Caco-2 (cell line): ENCODE data around the gene MNX1. TPM values are rescaled to one million over a fixed set of nuclear protein-coding genes. Genes with fewer than 3 reads are reported as not detected.

ENCODE experiments used
- BruUV-seq: library from RNA; stranded (reverse); fragments of 400-500 nt; replicated peaks from 2 replicates; lab custom pipeline; 2021; lab: Mats Ljungman, UMichigan
- CTCF ChIA-PET: fragments of 300-600 bp; sonication (Branson Sonifier 250); formaldehyde crosslinking; loops from one replicate; lab custom pipeline; 2022; ENCODE audit warnings: antibody characterized with exemption; lab: Charles Lee
- POLR2A ChIA-PET: fragments of 300-600 bp; sonication (Branson Sonifier 250); formaldehyde crosslinking; loops from one replicate; lab custom pipeline; 2022; ENCODE audit warnings: antibody characterized with exemption; lab: Charles Lee
- DNase-seq, 2 experiments: peaks; one replicate each; pipeline versions ENCODE4 v3.0.0 to v3.0.0-alpha.2; 2020 to 2022
- H3K27me3 ChIP-seq: replicated peaks from 2 replicates; pipeline ENCODE4 v1.6.0; 2011; ENCODE audit warnings: low read length; ENCODE audit not compliant: control insufficient read depth, insufficient read depth
- H3K36me3 ChIP-seq: 2 replicates; pipeline ENCODE4 v1.5.1; 2011; ENCODE audit warnings: low read length; ENCODE audit not compliant: control insufficient read depth, insufficient read depth
- H3K4me1 ChIP-seq: fragments of 250-450 bp; sonication (Bioruptor Pico); 2 replicates; pipeline ENCODE4 v1.5.1; 2020; ENCODE audit warnings: mild to moderate bottlenecking
- H3K4me3 ChIP-seq: 2 replicates; pipeline ENCODE4 v1.5.1; 2011; ENCODE audit warnings: low read depth, mild to moderate bottlenecking, control low read depth, low read length
- H3K9me3 ChIP-seq: fragments of 250-450 bp; sonication (Bioruptor Pico); 2 replicates; pipeline ENCODE4 v1.5.1; 2020; ENCODE audit warnings: mild to moderate bottlenecking, moderate library complexity
- H3K27ac Mint-ChIP-seq: one replicate; pipeline ENCODE4 v1.8.0; 2022; ENCODE audit warnings: mixed read lengths; ENCODE audit not compliant: unreplicated experiment
- H3K27me3 Mint-ChIP-seq: one replicate; pipeline ENCODE4 v1.8.0; 2022; ENCODE audit warnings: mixed read lengths; ENCODE audit not compliant: insufficient read depth, unreplicated experiment
- H3K36me3 Mint-ChIP-seq: one replicate; pipeline ENCODE4 v1.8.0; 2022; ENCODE audit warnings: mild to moderate bottlenecking, mixed read lengths; ENCODE audit not compliant: insufficient read depth, unreplicated experiment
- H3K4me1 Mint-ChIP-seq: one replicate; pipeline ENCODE4 v1.8.0; 2022; ENCODE audit warnings: low read depth, mixed read lengths; ENCODE audit not compliant: unreplicated experiment
- H3K4me3 Mint-ChIP-seq: one replicate; pipeline ENCODE4 v1.8.0; 2022; ENCODE audit warnings: mild to moderate bottlenecking, moderate library complexity, mixed read lengths; ENCODE audit not compliant: unreplicated experiment
- H3K9me3 Mint-ChIP-seq: one replicate; pipeline ENCODE4 v1.8.0; 2022; ENCODE audit warnings: mixed read lengths; ENCODE audit not compliant: unreplicated experiment
- CTCF ChIP-seq, 2 experiments: fragments of 200-600 bp in 1 of 2; IDR thresholded peaks; 1 replicate in 1 of 2; 2 replicates in 1 of 2; pipeline versions ENCODE4 v1.5.1 to v1.8.0; 2011 to 2022; ENCODE audit warnings: antibody characterized with exemption in 1 of 2, control low read depth in 1 of 2, inconsistent platforms in 1 of 2, low read depth in 1 of 2, low read length in 1 of 2, mild to moderate bottlenecking in 1 of 2, moderate library complexity in 1 of 2; ENCODE audit not compliant: insufficient read depth in 1 of 2, severe bottlenecking in 1 of 2, unreplicated experiment in 1 of 2
- intact Hi-C: fragments of 100-400 bp; cut with micrococcal nuclease; formaldehyde crosslinking; loops from one replicate; pipeline ENCODE4 v1.10.0; 2022; ENCODE audit not compliant: unreplicated experiment
- total RNA-seq: library from RNA; stranded (reverse); gene quantifications from 2 replicates; pipeline ENCODE4 v1.2.3, GENCODE V29; 2022

Gene MNX1
- total RNA-seq, 1 experiment from 2014 or later, result 36.5 TPM

GRCh38 chr7:156999958-157000726 lies 10.3 kb downstream of the MNX1 start:
- Mint-ChIP-seq H3K27ac (peak overlapping the region; percentile 83), H3K4me3 (peak overlapping the region; percentile 73), H3K27me3 (no peaks in the 10 kb centered on the region), H3K9me3 (no peaks in the 10 kb centered on the region), H3K4me1 (peaks cover 6% of the 10 kb centered on the region), H3K36me3 (peaks cover 24% of the 10 kb centered on the region)
- peak; percentile 64 to 68 for DNase-seq
- H3K4me3 ChIP-seq, result peak overlapping the region; percentile 66
- ChIA-PET POLR2A (no interaction called here), CTCF (interaction anchor here (0.7 kb wide), 1 partner anchor 225 kb away, joined by 4 read pairs; no protein-coding TSS in a partner anchor)
- intact Hi-C loops, result loop anchor here (1.0 to 2.0 kb wide), 2 partner anchors 9 to 15 kb away; no protein-coding TSS in a partner anchor
- no peaks in the 10 kb centered on the region for H3K9me3 ChIP-seq
- no peak for TF ChIP-seq CTCF (IDR thresholded peaks at IDR 0.05; ENCODE audit: insufficient read depth in 1 of 2, low read depth in 1 of 2, low read length in 1 of 2, severe bottlenecking in 1 of 2, unreplicated experiment in 1 of 2)
- no TSS peak for BruUV-seq
- H3K27me3 ChIP-seq, result no peaks in the 10 kb centered on the region
- peaks cover 13% of the 10 kb centered on the region for H3K4me1 ChIP-seq
- no peaks in the 10 kb centered on the region for H3K36me3 ChIP-seq

GRCh38 chr7:156998988-156999957 lies 11.2 kb downstream of the MNX1 start:
- H3K36me3 ChIP-seq, result no peaks in the 10 kb centered on the region
- DNase-seq, result peak; percentile 78 to 84
- H3K27me3 Mint-ChIP-seq, result no peaks in the 10 kb centered on the region
- H3K4me1 Mint-ChIP-seq, result peaks cover 6% of the 10 kb centered on the region
- BruUV-seq, result TSS peak; percentile 36
- H3K36me3 Mint-ChIP-seq, result peaks cover 15% of the 10 kb centered on the region
- intact Hi-C loops, result loop anchor here (1.0 to 2.0 kb wide), 2 partner anchors 10 to 16 kb away; no protein-coding TSS in a partner anchor
- H3K9me3 ChIP-seq, result no peaks in the 10 kb centered on the region
- H3K9me3 Mint-ChIP-seq, result no peaks in the 10 kb centered on the region
- H3K27me3 ChIP-seq, result no peaks in the 10 kb centered on the region
- H3K4me3 Mint-ChIP-seq, result peak overlapping the region; percentile 73
- peak overlapping the region; percentile 66 for H3K4me3 ChIP-seq
- H3K4me1 ChIP-seq, result peaks cover 13% of the 10 kb centered on the region
- H3K27ac Mint-ChIP-seq, result no peak overlapping the region
- POLR2A ChIA-PET, result no interaction called here
- no peak for TF ChIP-seq CTCF (IDR thresholded peaks at IDR 0.05; ENCODE audit: insufficient read depth in 1 of 2, low read depth in 1 of 2, low read length in 1 of 2, severe bottlenecking in 1 of 2, unreplicated experiment in 1 of 2)
- CTCF ChIA-PET, result interaction anchor here (0.7 kb wide), 1 partner anchor 226 kb away, joined by 4 read pairs; no protein-coding TSS in a partner anchor

GRCh38 chr7:156994417-156994816 lies 16.0 kb downstream of the MNX1 start:
- H3K27ac Mint-ChIP-seq, result no peak overlapping the region
- Histone ChIP-seq H3K36me3 (no peaks in the 10 kb centered on the region), H3K4me3 (no peak overlapping the region), H3K9me3 (no peaks in the 10 kb centered on the region), H3K4me1 (peaks cover 8% of the 10 kb centered on the region; the same call in 1 of the 2 replicates), H3K27me3 (no peaks in the 10 kb centered on the region)
- ChIA-PET CTCF (no interaction called here), POLR2A (no interaction called here)
- no peaks in the 10 kb centered on the region for H3K4me1 Mint-ChIP-seq
- TF ChIP-seq CTCF (IDR thresholded peaks at IDR 0.05; ENCODE audit: insufficient read depth in 1 of 2, low read depth in 1 of 2, low read length in 1 of 2, severe bottlenecking in 1 of 2, unreplicated experiment in 1 of 2), result no peak
- H3K9me3 Mint-ChIP-seq, result no peaks in the 10 kb centered on the region
- intact Hi-C loops, result no loop called here
- DNase-seq, result no peak
- no peak overlapping the region for H3K4me3 Mint-ChIP-seq
- peaks cover 5% of the 10 kb centered on the region for H3K36me3 Mint-ChIP-seq
- BruUV-seq, result no TSS peak
- no peaks in the 10 kb centered on the region for H3K27me3 Mint-ChIP-seq
